Measurements from ENCODE around the gene BATF3. TPM values are rescaled to one million over a fixed set of nuclear protein-coding genes. Genes with fewer than 3 reads are reported as not detected.

BATF3 gene
- total and polyA plus RNA-seq, 9 of the 15 experiments (the other 6 are each of a cell fraction or from before 2014, with no cell fraction given) = 0.40 to 3.8 (median 2.0) TPM

DNA sequence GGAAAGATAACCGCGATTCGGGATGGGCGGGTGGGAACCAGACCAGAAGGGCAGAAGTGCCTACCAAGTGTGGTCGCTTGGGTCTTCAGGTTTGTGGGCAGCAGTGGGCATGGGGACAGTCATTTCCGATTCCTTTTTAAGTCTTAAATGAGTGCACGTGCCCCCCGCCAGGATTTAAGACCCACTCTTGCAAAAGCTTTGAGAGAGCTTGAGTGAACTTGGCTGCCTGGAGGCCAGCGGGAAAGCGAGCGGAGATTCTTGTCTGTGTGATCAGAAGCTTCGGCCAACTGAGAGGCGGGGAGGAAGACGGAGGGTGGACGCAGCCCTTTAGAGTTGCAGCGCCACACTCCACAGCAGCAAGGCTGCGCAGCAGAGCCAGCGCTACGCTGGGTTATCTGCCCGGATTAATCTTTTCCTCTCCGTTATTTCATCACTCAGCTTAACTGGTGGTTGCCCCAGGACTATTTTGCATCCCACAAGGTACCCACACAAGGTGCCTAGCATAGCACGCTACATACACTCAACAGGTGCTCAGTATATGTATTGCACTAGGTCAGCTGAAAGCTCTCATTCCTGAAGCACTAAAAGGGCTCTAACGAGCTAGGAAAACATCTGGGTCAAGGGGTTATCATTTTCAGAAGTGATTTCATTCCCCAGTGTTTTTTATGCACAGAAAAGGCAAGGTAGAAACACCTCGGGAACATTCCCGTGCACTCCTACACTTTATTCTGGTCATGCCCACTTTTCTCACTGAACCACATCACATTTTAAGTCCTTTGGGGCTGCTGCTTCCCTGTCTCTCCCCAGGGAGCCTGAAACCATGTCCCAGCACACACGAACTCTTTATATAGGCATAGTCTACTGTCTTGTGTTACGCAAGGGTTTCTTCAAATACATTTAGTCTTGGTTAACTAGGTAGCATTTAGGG is 1.5 kb upstream of the BATF3 start (continued):
- peak; percentile 22; the same call in 1 of the 2 replicates for TF ChIP-seq EP300 (IDR thresholded peaks at IDR 0.05; ENCODE audit: low read length)
- TF ChIP-seq, protein P1, sequence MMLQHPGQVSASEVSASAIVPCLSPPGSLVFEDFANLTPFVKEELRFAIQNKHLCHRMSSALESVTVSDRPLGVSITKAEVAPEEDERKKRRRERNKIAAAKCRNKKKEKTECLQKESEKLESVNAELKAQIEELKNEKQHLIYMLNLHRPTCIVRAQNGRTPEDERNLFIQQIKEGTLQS (IDR thresholded peaks at IDR 0.05) = peak; percentile 46; the same call in 1 of the 2 replicates
- TF ChIP-seq, protein P1 (CRISPR knock-in tag; conservative IDR thresholded peaks at IDR 0.05) = no peak
- TF ChIP-seq TEAD1 (CRISPR knock-in tag; IDR thresholded peaks at IDR 0.05) = peak in 1 of 2 experiments; percentile 67; a peak in 1 of 4 replicates
- peak in 1 of 2 experiments; percentile 37; a peak in 2 of 4 replicates for TF ChIP-seq RAD21 (CRISPR knock-in tag; conservative IDR thresholded peaks at IDR 0.05 in 1 of 2, IDR thresholded peaks at IDR 0.05 in 1 of 2)
- peak; percentile 63 for TF ChIP-seq CEBPG (CRISPR knock-in tag; IDR thresholded peaks at IDR 0.05)
- peak; percentile 50 to 78 for TF ChIP-seq CEBPG (tag; conservative IDR thresholded peaks at IDR 0.05 in 1 of 2, IDR thresholded peaks at IDR 0.05 in 1 of 2)
- TF ChIP-seq NRF1 (conservative IDR thresholded peaks at IDR 0.05 in 1 of 2, IDR thresholded peaks at IDR 0.05 in 1 of 2) = peak; percentile 83 to 86
- TF ChIP-seq ATF7 (IDR thresholded peaks at IDR 0.05) = peak; percentile 17; the same call in 1 of the 2 replicates
- TF ChIP-seq GTF2F1 (IDR thresholded peaks at IDR 0.05; ENCODE audit: low read depth, low read length) = no peak
- TF ChIP-seq KLF16 (IDR thresholded peaks at IDR 0.05) = no peak
- TF ChIP-seq, protein P2, sequence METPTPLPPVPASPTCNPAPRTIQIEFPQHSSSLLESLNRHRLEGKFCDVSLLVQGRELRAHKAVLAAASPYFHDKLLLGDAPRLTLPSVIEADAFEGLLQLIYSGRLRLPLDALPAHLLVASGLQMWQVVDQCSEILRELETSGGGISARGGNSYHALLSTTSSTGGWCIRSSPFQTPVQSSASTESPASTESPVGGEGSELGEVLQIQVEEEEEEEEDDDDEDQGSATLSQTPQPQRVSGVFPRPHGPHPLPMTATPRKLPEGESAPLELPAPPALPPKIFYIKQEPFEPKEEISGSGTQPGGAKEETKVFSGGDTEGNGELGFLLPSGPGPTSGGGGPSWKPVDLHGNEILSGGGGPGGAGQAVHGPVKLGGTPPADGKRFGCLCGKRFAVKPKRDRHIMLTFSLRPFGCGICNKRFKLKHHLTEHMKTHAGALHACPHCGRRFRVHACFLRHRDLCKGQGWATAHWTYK (CRISPR knock-in tag; IDR thresholded peaks at IDR 0.05) = no peak
